ENCODE measurements around the gene LAMA2. TPM values are rescaled to one million over a fixed set of nuclear protein-coding genes. Genes with fewer than 3 reads are reported as not detected.
A peak's percentile ranks its signal among the peaks of the same experiment; 100 is the strongest.

LAMA2 gene
- total RNA-seq, 1 donor from 2014 or later, result 0.23 TPM

DNA sequence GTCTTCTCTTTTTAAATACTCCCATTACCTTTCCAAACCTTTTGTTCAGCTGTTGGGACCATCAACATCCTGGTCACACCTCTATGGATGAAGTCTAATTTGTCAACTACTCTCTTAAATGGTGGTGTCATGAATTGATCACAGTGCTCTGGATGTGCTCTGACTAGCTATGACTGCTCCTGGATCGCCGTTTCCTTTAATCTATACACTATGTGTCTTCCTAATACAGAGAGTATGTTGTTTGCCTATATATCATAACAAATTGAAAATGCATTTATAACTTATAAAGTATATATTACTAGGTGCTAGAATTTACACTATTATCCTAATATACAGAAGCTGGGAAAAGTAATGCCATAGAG is 357.5 kb downstream of the LAMA2 start:
- H3K36me3 Mint-ChIP-seq (ENCODE audit: low read depth), result no peaks in the 10 kb centered on the region
- no peaks in the 10 kb centered on the region for H3K9me3 Mint-ChIP-seq
- no peak for DNase-seq (ENCODE audit: low spot score)
- no peaks in the 10 kb centered on the region for H3K4me1 Mint-ChIP-seq (ENCODE audit: low read depth)
- no peak overlapping the region for H3K27ac Mint-ChIP-seq
- H3K4me3 Mint-ChIP-seq (ENCODE audit: low read depth), result no peak overlapping the region
- no peaks in the 10 kb centered on the region for H3K27me3 Mint-ChIP-seq (ENCODE audit: low read depth)
- intact Hi-C loops (cut with micrococcal nuclease), result no loop called here

DNA sequence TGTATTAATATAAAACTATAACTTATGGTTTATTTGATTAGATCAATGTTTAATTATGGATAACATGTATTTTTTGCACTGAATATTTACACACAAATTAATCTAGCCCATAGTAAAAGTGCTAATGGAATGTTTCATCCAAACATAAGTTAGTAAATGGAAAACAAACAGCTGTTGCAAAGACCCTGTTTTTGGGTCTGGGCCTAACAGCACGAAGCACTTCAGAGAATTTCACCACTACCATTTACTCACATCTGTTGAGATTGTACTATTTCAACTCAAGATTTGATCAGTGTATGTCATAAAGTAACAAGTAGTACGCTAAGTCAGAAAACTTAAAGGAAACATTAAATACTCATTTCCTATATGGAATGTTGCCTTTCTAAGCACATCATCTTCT is 359.6 kb downstream of the LAMA2 start:
- H3K27me3 Mint-ChIP-seq (ENCODE audit: low read depth), result no peaks in the 10 kb centered on the region
- intact Hi-C loops (cut with micrococcal nuclease), result no loop called here
- H3K4me1 Mint-ChIP-seq (ENCODE audit: low read depth), result no peaks in the 10 kb centered on the region
- no peaks in the 10 kb centered on the region for H3K9me3 Mint-ChIP-seq
- H3K36me3 Mint-ChIP-seq (ENCODE audit: low read depth), result no peaks in the 10 kb centered on the region
- DNase-seq (ENCODE audit: low spot score), result no peak
- no peak overlapping the region for H3K4me3 Mint-ChIP-seq (ENCODE audit: low read depth)
- no peak overlapping the region for H3K27ac Mint-ChIP-seq

DNA sequence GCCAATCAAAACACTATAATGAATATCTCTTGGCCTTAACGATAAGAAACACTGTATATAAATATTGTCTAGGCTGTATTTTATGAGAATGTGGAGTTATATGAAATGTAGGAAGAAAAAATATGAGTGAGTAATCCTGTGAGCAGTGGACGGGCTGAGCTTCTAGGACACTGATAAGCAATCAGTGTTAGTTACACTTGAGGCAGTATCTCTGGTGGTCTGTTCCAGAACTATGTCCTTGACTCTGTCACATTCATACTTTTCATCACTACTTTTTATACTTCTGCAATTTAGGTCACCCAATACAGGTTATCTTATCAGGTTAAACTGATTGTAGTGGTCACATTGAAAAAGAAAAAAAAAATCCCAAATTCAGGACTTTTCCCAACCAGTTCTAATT is 360.4 kb downstream of the LAMA2 start:
- Mint-ChIP-seq H3K4me3 (ENCODE audit: low read depth) (no peak overlapping the region), H3K27me3 (ENCODE audit: low read depth) (no peaks in the 10 kb centered on the region), H3K36me3 (ENCODE audit: low read depth) (no peaks in the 10 kb centered on the region), H3K4me1 (ENCODE audit: low read depth) (no peaks in the 10 kb centered on the region), H3K9me3 (no peaks in the 10 kb centered on the region), H3K27ac (no peak overlapping the region)
- intact Hi-C loops (cut with micrococcal nuclease), result no loop called here
- DNase-seq (ENCODE audit: low spot score), result no peak

DNA sequence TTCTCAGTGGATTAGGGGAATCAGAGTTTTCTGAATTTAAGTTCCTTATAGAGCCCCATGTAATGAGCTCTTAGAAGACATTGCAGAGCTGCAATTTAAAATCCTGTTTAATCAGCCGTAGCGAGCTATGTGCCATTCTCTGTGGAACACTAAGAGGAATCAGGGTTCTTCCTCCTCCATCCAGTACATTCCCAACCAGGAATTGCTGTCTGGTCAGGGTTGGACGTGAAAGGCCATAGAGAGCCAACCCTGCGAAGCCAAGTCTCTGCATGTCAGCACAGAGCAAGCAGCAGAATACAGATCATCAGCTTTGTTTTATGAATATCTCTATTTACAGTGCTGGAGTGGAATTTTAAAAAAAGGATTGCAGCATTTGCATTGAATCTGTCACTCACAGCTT is 366.0 kb downstream of the LAMA2 start:
- H3K27ac Mint-ChIP-seq, result no peak overlapping the region
- DNase-seq (ENCODE audit: low spot score), result no peak
- no peak overlapping the region for H3K4me3 Mint-ChIP-seq (ENCODE audit: low read depth)
- intact Hi-C loops (cut with micrococcal nuclease), result no loop called here
- no peaks in the 10 kb centered on the region for H3K36me3 Mint-ChIP-seq (ENCODE audit: low read depth)
- H3K27me3 Mint-ChIP-seq (ENCODE audit: low read depth), result peaks cover 15% of the 10 kb centered on the region
- H3K4me1 Mint-ChIP-seq (ENCODE audit: low read depth), result peaks cover 6% of the 10 kb centered on the region
- H3K9me3 Mint-ChIP-seq, result no peaks in the 10 kb centered on the region

DNA sequence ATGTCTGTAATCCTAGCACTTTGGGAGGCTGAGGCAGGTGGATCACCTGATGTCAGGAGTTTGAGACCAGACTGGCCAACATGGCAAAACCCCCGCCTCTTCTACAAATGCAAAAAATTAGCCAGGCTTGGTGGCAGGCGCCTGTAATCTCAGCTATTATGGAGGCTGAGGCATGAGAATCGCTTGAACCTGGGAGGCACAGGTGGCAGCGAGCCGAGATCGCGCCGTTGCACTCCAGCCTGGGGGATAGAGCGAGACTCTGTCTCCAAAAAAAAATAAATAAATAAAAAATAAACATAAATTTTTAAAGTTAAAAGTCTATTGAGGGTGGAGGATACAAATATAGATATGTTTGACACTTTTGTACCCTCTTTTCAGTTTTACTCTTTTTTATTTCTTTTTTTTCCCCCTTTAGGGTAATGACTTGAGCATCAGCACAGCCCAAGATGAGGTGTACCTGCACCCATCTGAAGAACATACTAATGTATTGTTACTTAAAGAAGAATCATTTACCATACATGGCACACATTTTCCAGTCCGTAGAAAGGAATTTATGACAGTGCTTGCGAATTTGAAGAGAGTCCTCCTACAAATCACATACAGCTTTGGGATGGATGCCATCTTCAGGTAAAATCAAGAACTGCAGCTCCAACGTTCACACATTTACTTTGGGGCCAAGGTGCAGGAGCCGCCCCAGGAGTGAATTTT is 368.9 kb downstream of the LAMA2 start:
- Mint-ChIP-seq H3K9me3 (no peaks in the 10 kb centered on the region), H3K4me3 (ENCODE audit: low read depth) (no peak overlapping the region), H3K4me1 (ENCODE audit: low read depth) (peaks cover 6% of the 10 kb centered on the region), H3K36me3 (ENCODE audit: low read depth) (no peaks in the 10 kb centered on the region), H3K27ac (no peak overlapping the region), H3K27me3 (ENCODE audit: low read depth) (peaks cover 25% of the 10 kb centered on the region)
- intact Hi-C loops (cut with micrococcal nuclease), result loop anchor here (1.0 to 5.0 kb wide), 3 partner anchors 445 to 1515 kb away; no protein-coding TSS in a partner anchor
- DNase-seq (ENCODE audit: low spot score), result peak; percentile 28

DNA sequence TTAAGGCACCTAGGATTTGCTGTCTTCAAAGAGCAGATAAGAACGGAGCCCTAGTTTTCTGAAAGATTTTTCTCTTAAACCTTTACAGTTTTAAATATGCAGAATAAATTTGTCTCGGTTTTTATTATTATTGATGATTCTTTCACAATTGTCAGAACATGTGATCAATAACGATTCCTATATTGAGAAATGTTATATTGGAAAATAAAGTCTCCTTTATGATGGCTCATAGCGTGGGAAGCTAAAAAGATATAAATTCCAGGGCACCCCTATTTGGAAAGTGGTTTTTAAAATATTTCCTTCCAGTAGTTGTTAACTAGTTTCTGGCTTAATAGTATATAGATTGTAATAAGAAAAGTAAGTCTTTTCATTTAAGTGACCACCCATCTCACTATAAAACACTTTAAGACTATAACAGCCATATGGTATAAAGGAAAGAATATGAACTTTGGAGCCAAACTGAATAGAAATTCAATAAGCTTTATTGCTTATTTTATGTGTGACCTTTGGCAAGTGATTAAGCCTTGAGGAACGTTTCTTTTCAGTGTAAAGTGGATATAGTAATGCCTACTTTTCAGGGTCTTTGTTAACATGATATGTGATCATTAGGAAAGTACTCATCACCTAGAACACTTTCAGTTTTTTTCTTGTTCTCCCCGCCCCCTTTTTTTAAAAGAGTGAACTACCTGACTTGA is 369.6 kb downstream of the LAMA2 start:
- no peak overlapping the region for H3K27ac Mint-ChIP-seq

DNA sequence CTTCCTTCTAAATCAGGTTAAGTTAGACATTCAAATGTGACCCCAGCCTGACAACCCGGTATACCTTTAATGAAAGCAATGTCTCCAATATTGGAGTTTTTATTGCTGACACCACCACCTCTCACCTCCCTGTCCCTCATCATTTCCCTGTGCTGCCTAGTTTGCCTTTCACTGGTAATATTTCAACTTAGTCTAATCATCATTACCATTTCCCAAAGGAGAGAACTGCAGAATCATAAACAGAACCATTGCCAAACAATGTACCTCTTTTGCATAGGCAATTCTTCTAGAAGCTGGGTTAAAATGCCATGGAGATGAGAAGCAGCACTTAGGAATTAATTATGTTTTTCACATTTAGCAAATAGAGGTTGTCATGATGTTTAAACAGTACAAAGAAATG is 370.3 kb downstream of the LAMA2 start:
- Mint-ChIP-seq H3K9me3 (no peaks in the 10 kb centered on the region), H3K27ac (no peak overlapping the region), H3K36me3 (ENCODE audit: low read depth) (no peaks in the 10 kb centered on the region), H3K4me3 (ENCODE audit: low read depth) (no peak overlapping the region), H3K4me1 (ENCODE audit: low read depth) (peaks cover 6% of the 10 kb centered on the region), H3K27me3 (ENCODE audit: low read depth) (peaks cover 27% of the 10 kb centered on the region)
- intact Hi-C loops (cut with micrococcal nuclease), result loop anchor here (5.0 kb wide), 2 partner anchors 446 to 1516 kb away; no protein-coding TSS in a partner anchor
- no peak for DNase-seq (ENCODE audit: low spot score)

More for the DNA sequence above, 369.6 kb downstream of the LAMA2 start:
- no peak for DNase-seq (ENCODE audit: low spot score)
- H3K4me3 Mint-ChIP-seq (ENCODE audit: low read depth), result no peak overlapping the region
- H3K4me1 Mint-ChIP-seq (ENCODE audit: low read depth), result peaks cover 6% of the 10 kb centered on the region
- intact Hi-C loops (cut with micrococcal nuclease), result loop anchor here (1.0 to 5.0 kb wide), 3 partner anchors 445 to 1515 kb away; no protein-coding TSS in a partner anchor
- H3K9me3 Mint-ChIP-seq, result no peaks in the 10 kb centered on the region
- no peaks in the 10 kb centered on the region for H3K36me3 Mint-ChIP-seq (ENCODE audit: low read depth)
- peaks cover 25% of the 10 kb centered on the region for H3K27me3 Mint-ChIP-seq (ENCODE audit: low read depth)

DNA sequence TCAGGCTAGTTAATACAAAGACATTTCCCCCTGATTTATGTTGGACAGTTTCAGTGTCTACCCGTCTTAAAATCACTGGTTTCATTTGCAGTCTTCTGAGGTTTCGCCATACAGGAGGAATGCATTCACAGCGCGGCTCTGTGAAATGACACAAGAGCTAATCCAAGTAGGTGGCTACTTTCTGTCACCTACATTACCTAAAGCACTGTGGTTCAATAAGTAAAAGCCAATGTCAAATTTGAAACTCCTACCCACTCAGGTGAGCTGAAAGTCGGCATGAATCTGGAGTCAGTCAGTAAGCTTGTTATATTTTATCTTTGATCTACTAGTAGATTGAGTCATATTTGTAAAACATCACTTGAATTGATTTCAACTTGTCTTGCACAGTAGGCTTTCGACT is 370.8 kb downstream of the LAMA2 start:
- H3K36me3 Mint-ChIP-seq (ENCODE audit: low read depth), result no peaks in the 10 kb centered on the region
- H3K9me3 Mint-ChIP-seq, result no peaks in the 10 kb centered on the region
- intact Hi-C loops (cut with micrococcal nuclease), result loop anchor here (5.0 kb wide), 2 partner anchors 446 to 1516 kb away; no protein-coding TSS in a partner anchor
- no peak overlapping the region for H3K4me3 Mint-ChIP-seq (ENCODE audit: low read depth)
- no peak overlapping the region for H3K27ac Mint-ChIP-seq
- H3K27me3 Mint-ChIP-seq (ENCODE audit: low read depth), result peaks cover 27% of the 10 kb centered on the region
- H3K4me1 Mint-ChIP-seq (ENCODE audit: low read depth), result peaks cover 6% of the 10 kb centered on the region
- DNase-seq (ENCODE audit: low spot score), result no peak

DNA sequence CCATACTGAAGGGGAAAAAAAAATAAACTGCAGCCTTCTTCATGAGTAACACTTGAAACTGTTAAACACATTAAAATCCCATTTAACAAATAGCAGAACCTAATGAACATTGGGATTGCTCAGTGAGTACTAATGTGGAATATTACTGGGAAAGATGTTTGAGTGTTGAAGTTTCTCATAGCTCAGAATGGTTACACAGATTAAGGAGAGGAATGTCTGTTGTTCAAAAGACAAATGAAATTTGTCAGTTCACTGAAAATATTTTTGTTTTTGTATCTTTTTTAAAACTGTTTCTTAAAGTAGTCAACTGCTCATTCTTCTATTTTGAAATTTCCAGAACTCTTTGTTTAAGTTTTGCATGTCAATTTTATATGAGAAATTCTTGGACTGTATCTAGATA is 374.3 kb downstream of the LAMA2 start:
- Mint-ChIP-seq H3K27me3 (ENCODE audit: low read depth) (peaks cover 23% of the 10 kb centered on the region), H3K4me3 (ENCODE audit: low read depth) (no peak overlapping the region), H3K27ac (no peak overlapping the region), H3K36me3 (ENCODE audit: low read depth) (no peaks in the 10 kb centered on the region), H3K9me3 (no peaks in the 10 kb centered on the region), H3K4me1 (ENCODE audit: low read depth) (peaks cover 3% of the 10 kb centered on the region)
- intact Hi-C loops (cut with micrococcal nuclease), result no loop called here
- no peak for DNase-seq (ENCODE audit: low spot score)

DNA sequence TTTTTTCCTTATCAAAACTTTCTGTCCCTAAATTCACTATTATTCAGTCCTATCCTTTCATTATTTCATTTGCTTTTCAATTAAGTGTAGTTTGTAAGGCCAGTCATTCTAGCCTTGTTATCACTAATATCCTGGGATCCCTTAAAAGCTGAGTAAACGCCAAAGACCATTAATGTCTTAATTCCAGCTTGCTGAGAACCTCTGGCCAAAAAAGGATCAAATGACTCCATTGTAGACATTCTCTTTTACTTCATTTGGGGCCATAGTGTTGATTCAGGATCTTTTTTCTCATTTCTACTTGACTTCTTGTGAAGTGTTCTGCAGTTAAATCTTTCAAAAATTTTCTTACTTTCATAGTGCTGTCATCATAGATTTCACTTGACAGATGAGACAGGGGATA is 379.7 kb downstream of the LAMA2 start:
- no peak overlapping the region for H3K4me3 Mint-ChIP-seq (ENCODE audit: low read depth)
- H3K9me3 Mint-ChIP-seq, result no peaks in the 10 kb centered on the region
- H3K27ac Mint-ChIP-seq, result no peak overlapping the region
- no peak for DNase-seq (ENCODE audit: low spot score)
- peaks cover 2% of the 10 kb centered on the region for H3K27me3 Mint-ChIP-seq (ENCODE audit: low read depth)
- H3K36me3 Mint-ChIP-seq (ENCODE audit: low read depth), result no peaks in the 10 kb centered on the region
- no peaks in the 10 kb centered on the region for H3K4me1 Mint-ChIP-seq (ENCODE audit: low read depth)
- intact Hi-C loops (cut with micrococcal nuclease), result no loop called here

DNA sequence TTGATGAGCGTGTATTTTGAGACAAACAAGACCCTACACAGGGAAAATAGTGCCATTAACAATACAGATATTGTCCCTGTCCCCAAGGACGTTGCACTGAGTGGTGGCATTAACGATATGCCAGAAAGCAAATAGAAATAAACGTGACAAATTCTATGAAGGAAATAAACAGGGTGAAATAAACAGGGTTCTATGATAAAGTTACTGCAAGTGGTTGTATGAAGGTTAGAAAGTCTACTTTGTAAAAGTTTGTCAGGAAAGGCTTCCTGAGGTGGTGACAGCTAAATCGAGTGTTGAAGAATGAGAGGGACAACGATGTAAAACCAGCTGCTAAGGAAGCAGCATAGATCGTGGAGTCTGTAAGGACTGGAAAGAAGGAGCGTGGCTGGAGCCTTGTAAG is 380.2 kb downstream of the LAMA2 start:
- Mint-ChIP-seq H3K4me1 (ENCODE audit: low read depth) (no peaks in the 10 kb centered on the region), H3K9me3 (no peaks in the 10 kb centered on the region), H3K36me3 (ENCODE audit: low read depth) (no peaks in the 10 kb centered on the region), H3K27ac (no peak overlapping the region), H3K27me3 (ENCODE audit: low read depth) (peaks cover 1% of the 10 kb centered on the region), H3K4me3 (ENCODE audit: low read depth) (no peak overlapping the region)
- no peak for DNase-seq (ENCODE audit: low spot score)
- intact Hi-C loops (cut with micrococcal nuclease), result no loop called here

DNA sequence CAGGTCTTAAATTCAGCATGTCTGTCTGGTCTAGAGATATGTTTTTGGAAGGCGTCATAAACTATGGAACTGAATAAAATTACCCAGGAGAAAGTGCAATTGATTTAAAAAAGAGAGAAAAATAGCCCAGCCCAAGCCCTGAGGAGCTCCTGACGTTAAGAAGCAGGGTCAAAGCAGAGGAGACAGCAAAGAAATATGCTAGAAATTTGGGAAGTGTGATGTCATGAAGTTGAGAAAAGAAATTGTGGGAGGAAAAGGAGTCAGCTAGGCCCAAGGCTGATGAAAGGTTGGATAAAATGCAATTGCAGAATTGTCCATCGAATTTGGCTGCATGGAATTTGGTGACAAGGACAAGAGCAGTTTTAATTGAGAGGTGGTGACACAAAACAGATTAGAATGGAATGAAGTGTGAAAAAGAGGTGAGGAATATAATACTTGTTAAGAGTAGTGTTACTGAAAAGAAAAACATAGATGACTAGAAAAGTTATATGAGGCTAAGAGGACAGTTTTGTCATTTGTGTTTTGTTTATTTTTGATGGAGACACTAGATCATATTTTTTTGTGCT is 381.6 kb downstream of the LAMA2 start:
- Mint-ChIP-seq H3K27me3 (ENCODE audit: low read depth) (no peaks in the 10 kb centered on the region), H3K4me3 (ENCODE audit: low read depth) (no peak overlapping the region), H3K9me3 (no peaks in the 10 kb centered on the region), H3K27ac (no peak overlapping the region), H3K4me1 (ENCODE audit: low read depth) (no peaks in the 10 kb centered on the region), H3K36me3 (ENCODE audit: low read depth) (no peaks in the 10 kb centered on the region)
- no peak for DNase-seq (ENCODE audit: low spot score)
- intact Hi-C loops (cut with micrococcal nuclease), result no loop called here

DNA sequence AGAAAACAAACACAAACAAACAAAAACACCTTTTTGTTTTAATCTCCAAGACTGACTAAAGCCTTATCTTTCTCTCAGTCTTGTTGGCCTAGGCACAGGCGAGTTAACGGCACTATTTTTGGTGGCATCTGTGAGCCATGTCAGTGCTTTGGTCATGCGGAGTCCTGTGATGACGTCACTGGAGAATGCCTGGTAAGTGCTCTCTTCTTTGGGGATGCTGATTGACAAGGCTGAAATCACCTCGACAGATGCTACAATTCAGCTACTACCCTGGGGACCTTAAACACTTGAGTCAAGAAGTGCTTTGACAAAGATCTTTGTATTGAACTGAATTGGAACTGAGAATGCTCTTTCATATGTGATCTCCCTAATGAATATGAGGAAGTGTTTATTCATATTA is 384.1 kb downstream of the LAMA2 start:
- Mint-ChIP-seq H3K9me3 (no peaks in the 10 kb centered on the region), H3K27me3 (ENCODE audit: low read depth) (no peaks in the 10 kb centered on the region), H3K4me3 (ENCODE audit: low read depth) (no peak overlapping the region), H3K36me3 (ENCODE audit: low read depth) (no peaks in the 10 kb centered on the region), H3K4me1 (ENCODE audit: low read depth) (no peaks in the 10 kb centered on the region), H3K27ac (no peak overlapping the region)
- intact Hi-C loops (cut with micrococcal nuclease), result no loop called here
- DNase-seq (ENCODE audit: low spot score), result no peak
